SK-N-SH (cell line): Measurements from ENCODE around the gene UBA5. TPM values are rescaled to one million over a fixed set of nuclear protein-coding genes. Genes with fewer than 3 reads are reported as not detected.

ENCODE experiments used
- CTCF ChIA-PET: fragments of 300-600, 350-600 bp; formaldehyde crosslinking; extraction: SDS; loops from one replicate; lab custom pipeline; 2021; lab: Yijun Ruan, JAX
- POLR2A ChIA-PET: fragments of 350-600 bp; sonication (Branson Sonifier 250); formaldehyde crosslinking; extraction: SDS; loops from one replicate; lab custom pipeline; 2020; ENCODE audit warnings: antibody characterized with exemption, inconsistent platforms; lab: Yijun Ruan, JAX
- DNase-seq: peaks from one replicate; pipeline ENCODE4 v3.0.0; 2012
- H2AFZ ChIP-seq: fragments of 200-600 bp; sonication (generic); 2 replicates; pipeline ENCODE4 v1.8.1; 2016; ENCODE audit warnings: antibody characterized with exemption, mild to moderate bottlenecking, low read depth
- H3F3A ChIP-seq: fragments of 200-600 bp; sonication (generic); replicated peaks from 2 replicates; pipeline ENCODE3; 2016; ENCODE audit warnings: antibody characterized with exemption, mild to moderate bottlenecking; ENCODE audit not compliant: insufficient read depth
- H3K27ac ChIP-seq, 2 experiments: fragments of 200-500 bp in 1 of 2; fragments of 200-600 bp in 1 of 2; sonication (Bioruptor generic) in 1 of 2; sonication (generic), shearing (Covaris generic) in 1 of 2; 2 replicates each; pipeline versions ENCODE4 v1.5.1 to v1.6.1; 2014 to 2016; ENCODE audit warnings: low read depth in 2 of 2, inconsistent platforms in 1 of 2, low read length in 1 of 2, mild to moderate bottlenecking in 1 of 2, mixed read lengths in 1 of 2
- H3K27me3 ChIP-seq: fragments of 200-600 bp; sonication (generic), shearing (Covaris generic); 2 replicates; pipeline ENCODE4 v1.6.1; 2016; ENCODE audit warnings: mixed run types; ENCODE audit not compliant: insufficient read depth
- H3K36me3 ChIP-seq, 2 experiments: fragments of 200-500 bp in 1 of 2; fragments of 200-600 bp in 1 of 2; sonication (Bioruptor generic) in 1 of 2; sonication (generic) in 1 of 2; replicated peaks in 1 of 2; 2 replicates each; pipeline versions ENCODE3 to v1.5.1; 2014 to 2016; ENCODE audit warnings: low read length in 1 of 2, mild to moderate bottlenecking in 1 of 2; ENCODE audit not compliant: insufficient read depth in 2 of 2, control insufficient read depth in 1 of 2
- H3K4me1 ChIP-seq, 2 experiments: fragments of 200-500 bp in 1 of 2; fragments of 200-600 bp in 1 of 2; sonication (Bioruptor generic) in 1 of 2; sonication (generic), shearing (Covaris generic) in 1 of 2; 2 replicates each; pipeline versions ENCODE4 v1.5.1 to v1.6.1; 2014 to 2016; ENCODE audit warnings: low read depth in 1 of 2, low read length in 1 of 2, mixed run types in 1 of 2; ENCODE audit not compliant: insufficient read depth in 2 of 2, control insufficient read depth in 1 of 2
- H3K4me2 ChIP-seq: fragments of 200-600 bp; sonication (generic), shearing (Covaris generic); 2 replicates; pipeline ENCODE4 v1.6.1; 2017; ENCODE audit warnings: mixed run types
- H3K4me3 ChIP-seq, 2 experiments: fragments of 200-500 bp in 1 of 2; fragments of 200-600 bp in 1 of 2; sonication (Bioruptor generic) in 1 of 2; sonication (generic), shearing (Covaris generic) in 1 of 2; 2 replicates each; pipeline versions ENCODE4 v1.5.1 to v1.8.1; 2014 to 2016; ENCODE audit warnings: low read depth in 2 of 2, inconsistent platforms in 1 of 2, low read length in 1 of 2, mild to moderate bottlenecking in 1 of 2, mixed read lengths in 1 of 2, moderate library complexity in 1 of 2
- H3K79me2 ChIP-seq: fragments of 200-600 bp; sonication (generic); 2 replicates; pipeline ENCODE4 v1.8.1; 2017; ENCODE audit warnings: mild to moderate bottlenecking; ENCODE audit not compliant: insufficient read depth
- H3K9ac ChIP-seq: fragments of 200-600 bp; sonication (generic); 2 replicates; pipeline ENCODE4 v1.6.1; 2017; ENCODE audit warnings: mixed run types
- H3K9me2 ChIP-seq: fragments of 200-600 bp; sonication (generic); 2 replicates; pipeline ENCODE4 v1.6.1; 2017; ENCODE audit warnings: mixed run types
- H3K9me3 ChIP-seq: fragments of 200-600 bp; sonication (generic); 2 replicates; pipeline ENCODE4 v1.6.1; 2017; ENCODE audit warnings: mixed run types, mild to moderate bottlenecking, moderate library complexity
- H4K20me1 ChIP-seq: fragments of 200-600 bp; sonication (generic); 2 replicates; pipeline ENCODE4 v1.6.1; 2017; ENCODE audit warnings: mild to moderate bottlenecking, mixed run types; ENCODE audit not compliant: insufficient read depth
- CHD2 ChIP-seq: fragments of 150-350 bp; IDR thresholded peaks from 2 replicates; pipeline ENCODE4 v1.6.1; 2018; ENCODE audit warnings: low read length; ENCODE audit not compliant: partially characterized antibody
- ELF1 ChIP-seq: IDR thresholded peaks from 2 replicates; pipeline ENCODE4 v1.4.0; 2012
- EP300 ChIP-seq, 2 experiments: IDR thresholded peaks; 2 replicates each; pipeline versions ENCODE4 v1.4.0 to v1.6.1; 2012; ENCODE audit warnings: borderline replicate concordance in 1 of 2, low read depth in 1 of 2, low read length in 1 of 2
- EZH2phosphoT487 ChIP-seq: fragments of 200-600 bp; sonication (generic); IDR thresholded peaks from 2 replicates; pipeline ENCODE4 v1.6.1; 2017; ENCODE audit warnings: low read depth, mixed run types, mild to moderate bottlenecking, antibody characterized with exemption, moderate library complexity, borderline replicate concordance
- FOSL2 ChIP-seq: IDR thresholded peaks from 2 replicates; pipeline ENCODE4 v1.4.0; 2012; ENCODE audit warnings: low read depth, mild to moderate bottlenecking, moderate library complexity, borderline replicate concordance
- GABPA ChIP-seq: IDR thresholded peaks from 2 replicates; pipeline ENCODE4 v1.4.0; 2012; ENCODE audit warnings: low read depth, mild to moderate bottlenecking
- IRF3 ChIP-seq: fragments of 150-350 bp; IDR thresholded peaks from 2 replicates; pipeline ENCODE4 v1.6.1; 2016; ENCODE audit warnings: mild to moderate bottlenecking, low read depth, low read length
- JUND ChIP-seq: IDR thresholded peaks from 2 replicates; pipeline ENCODE4 v1.4.0; 2012
- MAX ChIP-seq: IDR thresholded peaks from 2 replicates; pipeline ENCODE4 v1.4.0; 2012; ENCODE audit warnings: low read depth
- MEF2A ChIP-seq: IDR thresholded peaks from 2 replicates; pipeline ENCODE4 v1.4.0; 2012; ENCODE audit warnings: low read depth, borderline replicate concordance
- MXI1 ChIP-seq: IDR thresholded peaks from 2 replicates; pipeline ENCODE4 v1.6.1; 2012; ENCODE audit warnings: mild to moderate bottlenecking, low read depth, low read length, improper control_type of control experiment
- NRF1 ChIP-seq: IDR thresholded peaks from 2 replicates; pipeline ENCODE4 v1.6.1; 2012; ENCODE audit warnings: low read depth, mild to moderate bottlenecking, low read length
- POLR2AphosphoS5 ChIP-seq: IDR thresholded peaks from 2 replicates; pipeline ENCODE4 v1.6.1; 2012; ENCODE audit warnings: low read depth, low read length
- RCOR1 ChIP-seq: fragments of 150-350 bp; IDR thresholded peaks from 2 replicates; pipeline ENCODE4 v1.6.1; 2017; ENCODE audit warnings: antibody characterized with exemption, low read length
- RFX5 ChIP-seq: IDR thresholded peaks from 2 replicates; pipeline ENCODE4 v1.6.1; 2012; ENCODE audit warnings: mild to moderate bottlenecking, improper control_type of control experiment, low read length
- RXRA ChIP-seq: IDR thresholded peaks from 2 replicates; pipeline ENCODE4 v1.4.0; 2012; ENCODE audit warnings: low read depth, mild to moderate bottlenecking, borderline replicate concordance
- SIN3A ChIP-seq: IDR thresholded peaks from 2 replicates; pipeline ENCODE4 v1.6.1; 2012; ENCODE audit warnings: low read depth, mild to moderate bottlenecking, low read length, moderate library complexity, borderline replicate concordance
- TCF12 ChIP-seq: IDR thresholded peaks from 2 replicates; pipeline ENCODE4 v1.4.0; 2012
- TEAD4 ChIP-seq: IDR thresholded peaks from 2 replicates; pipeline ENCODE4 v1.4.0; 2012; ENCODE audit warnings: mild to moderate bottlenecking, borderline replicate concordance; ENCODE audit not compliant: insufficient read depth
- USF2 ChIP-seq: fragments of 150-350 bp; IDR thresholded peaks from 2 replicates; pipeline ENCODE4 v1.6.1; 2017; ENCODE audit warnings: antibody characterized with exemption, low read length, low read depth, borderline replicate concordance
- YY1 ChIP-seq: IDR thresholded peaks from 2 replicates; pipeline ENCODE4 v1.4.0; 2012; ENCODE audit warnings: low read depth, mild to moderate bottlenecking
- ZBTB33 ChIP-seq: IDR thresholded peaks from 2 replicates; pipeline ENCODE4 v1.4.0; 2012; ENCODE audit warnings: low read depth, borderline replicate concordance
- WGBS: methylation state at CpG from one replicate; pipeline ENCODE4 v1.1.6; 2017; ENCODE audit warnings: low lambda C conversion rate; 5-methylcytosine and 5-hydroxymethylcytosine counted together
- polyA plus RNA-seq, 3 experiments: library from polyadenylated mRNA; depleted of rRNA; stranded (reverse); fragments of >200 nt; gene quantifications; 2 replicates each; pipeline ENCODE4 v1.2.3, GENCODE V29; 2012
- TF ChIP-seq, protein P1 (sequence below): IDR thresholded peaks from 2 replicates; pipeline ENCODE4; 2012

The UBA5 gene
- polyA plus RNA-seq, 1 of the 3 experiments (the other 2 are of a cell fraction) = 38.3 TPM

DNA sequence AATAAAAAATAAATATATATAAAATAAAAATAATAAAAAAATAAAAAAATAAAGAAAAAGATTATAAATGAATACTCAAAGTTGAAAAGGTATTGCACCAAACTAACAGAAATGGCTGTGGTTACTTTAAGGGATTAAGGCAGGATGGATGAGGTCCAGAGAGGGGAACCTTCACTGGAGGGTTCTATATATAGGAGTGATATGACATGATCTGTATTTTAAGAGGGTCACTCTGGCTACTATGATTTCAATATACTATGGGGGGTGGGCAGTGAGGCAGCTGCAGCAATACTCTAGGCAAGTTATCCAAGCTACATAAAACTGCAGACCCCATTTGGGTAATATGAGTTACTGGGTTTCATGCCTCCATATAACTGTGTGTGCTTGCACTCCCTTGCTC is 25.1 kb upstream of the UBA5 start:
- Histone ChIP-seq H3K9me2 (no peaks in the 10 kb centered on the region), H3K4me1 (peaks cover 0 to 22% of the 10 kb centered on the region in 2 experiments; a peak in 3 of 4 replicates), H4K20me1 (no peaks in the 10 kb centered on the region), H3K27ac (no peak overlapping the region), H3K9me3 (no peaks in the 10 kb centered on the region), H3K4me3 (no peak overlapping the region), H3F3A (peaks cover 7% of the 10 kb centered on the region), H3K36me3 (peaks cover 14 to 25% of the 10 kb centered on the region in 2 experiments), H3K9ac (no peak overlapping the region), H2AFZ (no peak overlapping the region), H3K27me3 (no peaks in the 10 kb centered on the region), H3K79me2 (no peaks in the 10 kb centered on the region), H3K4me2 (no peak overlapping the region)
- DNase-seq = no peak
- TF ChIP-seq POLR2AphosphoS5 (no peak), FOSL2 (no peak), ELF1 (no peak), TEAD4 (no peak), EZH2phosphoT487 (no peak), IRF3 (no peak), CHD2 (no peak), RCOR1 (no peak), MXI1 (no peak), RXRA (no peak), JUND (no peak), MEF2A (no peak), RFX5 (no peak), MAX (no peak), NRF1 (no peak), YY1 (no peak)
- TF ChIP-seq, protein P1, sequence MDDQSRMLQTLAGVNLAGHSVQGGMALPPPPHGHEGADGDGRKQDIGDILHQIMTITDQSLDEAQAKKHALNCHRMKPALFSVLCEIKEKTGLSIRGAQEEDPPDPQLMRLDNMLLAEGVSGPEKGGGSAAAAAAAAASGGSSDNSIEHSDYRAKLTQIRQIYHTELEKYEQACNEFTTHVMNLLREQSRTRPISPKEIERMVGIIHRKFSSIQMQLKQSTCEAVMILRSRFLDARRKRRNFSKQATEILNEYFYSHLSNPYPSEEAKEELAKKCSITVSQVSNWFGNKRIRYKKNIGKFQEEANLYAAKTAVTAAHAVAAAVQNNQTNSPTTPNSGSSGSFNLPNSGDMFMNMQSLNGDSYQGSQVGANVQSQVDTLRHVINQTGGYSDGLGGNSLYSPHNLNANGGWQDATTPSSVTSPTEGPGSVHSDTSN = no peak
- POLR2A ChIA-PET = no interaction called here
- CTCF ChIA-PET = interaction anchor here (0.8 to 2.2 kb wide), 3 partner anchors 8 to 99 kb away, joined by 3 to 11 read pairs (median 3); no protein-coding TSS in a partner anchor

DNA sequence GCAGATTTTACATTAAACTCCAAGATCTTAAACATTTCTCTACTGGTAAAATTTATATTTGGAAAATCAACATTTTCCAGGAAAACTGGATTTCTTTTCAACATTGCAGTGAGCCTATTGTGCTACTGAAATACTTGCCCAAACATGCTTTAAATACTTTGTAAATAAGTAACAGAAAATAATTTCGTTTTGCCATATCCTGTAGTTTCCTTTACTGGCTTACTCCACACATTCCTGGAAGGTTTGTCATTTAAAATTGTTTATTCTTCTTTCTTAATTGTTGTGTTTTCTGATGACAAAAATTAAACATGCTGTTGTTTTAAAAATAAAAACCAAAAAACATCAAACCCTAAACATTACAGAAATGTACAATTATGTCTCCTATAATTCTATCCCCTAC is 22.5 kb upstream of the UBA5 start:
- Histone ChIP-seq H4K20me1 (no peaks in the 10 kb centered on the region), H3K4me1 (peaks cover 0 to 14% of the 10 kb centered on the region in 2 experiments; a peak in 3 of 4 replicates), H3K4me2 (peak overlapping the region; percentile 41; the same call in 1 of the 2 replicates), H3K9me2 (no peaks in the 10 kb centered on the region), H3K9me3 (no peaks in the 10 kb centered on the region), H3K4me3 (no peak overlapping the region), H3F3A (no peaks in the 10 kb centered on the region), H2AFZ (peak overlapping the region; percentile 60; the same call in 1 of the 2 replicates), H3K27me3 (no peaks in the 10 kb centered on the region), H3K9ac (0 out of 2 replicates have a peak overlapping the region, but pooled peaks have one; percentile 14), H3K79me2 (no peaks in the 10 kb centered on the region), H3K36me3 (peaks cover 14 to 32% of the 10 kb centered on the region in 2 experiments), H3K27ac (peak overlapping the region; percentile 56 to 78; a peak in 3 of 4 replicates)
- ChIA-PET POLR2A (no interaction called here), CTCF (interaction anchor here (6.8 kb wide), 1 partner anchor 102 kb away, joined by 121 read pairs; no protein-coding TSS in a partner anchor)
- WGBS = 5% methylated on average over 1 of the region's 1 CpG
- no peak for DNase-seq
- TF ChIP-seq USF2 = no peak
- no peak for TF ChIP-seq MAX
- no peak for TF ChIP-seq RXRA
- TF ChIP-seq MEF2A = no peak
- no peak for TF ChIP-seq ZBTB33
- 0 out of 4 replicates have a peak, but pooled peaks of 1 of the 2 experiments have one; percentile 16 for TF ChIP-seq EP300 (IDR thresholded peaks at IDR 0.05; ENCODE audit: borderline replicate concordance in 1 of 2, low read depth in 1 of 2, low read length in 1 of 2)
- no peak for TF ChIP-seq SIN3A
- no peak for TF ChIP-seq GABPA
- peak; percentile 50; the same call in 1 of the 2 replicates for TF ChIP-seq TEAD4
- 0 out of 2 replicates have a peak, but pooled peaks have one; percentile 26 for TF ChIP-seq TCF12
